Right ventricle myocardium superior (tissue), 1 donor: ENCODE data around the gene CHPF. TPM values are rescaled to one million over a fixed set of nuclear protein-coding genes. Genes with fewer than 3 reads are reported as not detected.

Experiments used
- ATAC-seq: fragments of 200-7000 bp; cut with Tn5 transposase; one replicate; pipeline ENCODE4 v1.9.1; 2020; ENCODE audit warnings: mild to moderate bottlenecking; ENCODE audit not compliant: poor library complexity
- DNase-seq: peaks from one replicate; pipeline ENCODE4 v3.0.0-alpha.2; 2020
- intact Hi-C: fragments of 100-400 bp; cut with DNase I; formaldehyde crosslinking; loops from one replicate; pipeline ENCODE4 v1.11.2; 2022
- long read RNA-seq: library from polyadenylated mRNA; unstranded; transcript quantifications from one replicate; pipeline ENCODE4 v2.0.0, GENCODE V29; 2021
- total RNA-seq: library from RNA; stranded (reverse); fragmentation: NEBNext Ultra II Directional; extraction: Animal tissue kit (Norgen Biotek cat#: 25700); gene quantifications from one replicate; pipeline ENCODE4 v1.2.1, GENCODE V29; 2021
- donor health status: DM: no; HTN: yes; CAD: no; lungs with severe emphysema.

The CHPF gene
- total RNA-seq: 85.9 TPM
- long read RNA-seq, transcript CHPF-201 (4 exons, 3,013 nt): major isoform, 358 of 719 reads
- long read RNA-seq, transcript CHPF-202 (2 exons, 1,079 nt): minor isoform, 9 of 719 reads
- long read RNA-seq, partial matches to known transcripts: 282 of 719 reads
- long read RNA-seq, other reads (novel, unspliced or antisense): 68 of 719 reads

- DNase-seq: peak; percentile 99
- intact Hi-C loops: loop anchor here (5.0 kb wide), 2 partner anchors 99 to 144 kb away; no protein-coding TSS in a partner anchor
- peak; percentile 92 for ATAC-seq
Observed at GRCh38 chr2:219543596-219544358, at the start of gene CHPF, which contains the start of gene TMEM198. CHPF (minus strand) TSS chr2:219543809; CDS start chr2:219543538, 271 bp downstream. TMEM198 (plus strand) TSS chr2:219544028; CDS start chr2:219544728, 700 bp downstream.

- intact Hi-C loops: no loop called here
- DNase-seq (no peak), ATAC-seq (no peak)
Observed at GRCh38 chr2:219593154-219593553, 49.5 kb upstream of the CHPF start.

GRCh38 chr2:219592736-219593135 is 49.1 kb upstream of the CHPF start:
- intact Hi-C loops: no loop called here
- DNase-seq: no peak
- ATAC-seq: no peak

- DNase-seq (no peak), ATAC-seq (no peak)
- intact Hi-C loops: no loop called here
Observed at GRCh38 chr2:219591091-219591490, 47.5 kb upstream of the CHPF start.

- DNase-seq (no peak), ATAC-seq (no peak)
- intact Hi-C loops: no loop called here
Observed at GRCh38 chr2:219581346-219581745, 37.7 kb upstream of the CHPF start.

- DNase-seq (no peak), ATAC-seq (no peak)
- intact Hi-C loops: no loop called here
Observed at GRCh38 chr2:219578811-219579613, 35.4 kb upstream of the CHPF start.

- intact Hi-C loops: no loop called here
- no peak for ATAC-seq
- no peak for DNase-seq
Observed at GRCh38 chr2:219576505-219577388, 33.1 kb upstream of the CHPF start.

- no peak for DNase-seq
- intact Hi-C loops: no loop called here
- ATAC-seq: no peak
Observed at GRCh38 chr2:219575566-219576504, 32.2 kb upstream of the CHPF start.

GRCh38 chr2:219574484-219575311 is 31.1 kb upstream of the CHPF start:
- DNase-seq: no peak
- no peak for ATAC-seq
- intact Hi-C loops: no loop called here

GRCh38 chr2:219573166-219573565 is 29.6 kb upstream of the CHPF start:
- DNase-seq (no peak), ATAC-seq (no peak)
- intact Hi-C loops: no loop called here

GRCh38 chr2:219572237-219573001 is 28.8 kb upstream of the CHPF start, which contains the start of gene INHA:
INHA (plus strand) TSS chr2:219572310; CDS start chr2:219572375, 65 bp downstream.
- intact Hi-C loops: no loop called here
- no peak for ATAC-seq
- no peak for DNase-seq

GRCh38 chr2:219571311-219572236 is 28.0 kb upstream of the CHPF start, which contains the start of gene OBSL1:
OBSL1 (minus strand) TSS chr2:219571539; CDS start chr2:219571232, 307 bp downstream.
- DNase-seq (peak; percentile 88), ATAC-seq (peak; percentile 86)
- intact Hi-C loops: no loop called here

GRCh38 chr2:219570924-219571310 is 27.3 kb upstream of the CHPF start:
- intact Hi-C loops: no loop called here
- no peak for DNase-seq
- peak; percentile 10 for ATAC-seq

- intact Hi-C loops: no loop called here
- no peak for DNase-seq
- peak; percentile 36 for ATAC-seq
Observed at GRCh38 chr2:219570194-219570923, 26.8 kb upstream of the CHPF start.
